Tibial nerve (tissue), 4 donors: ENCODE results near the gene TRIOBP.
A peak's percentile ranks its signal among the peaks of the same experiment; 100 is the strongest.

ENCODE experiments used
- CTCF ChIP-seq, 5 experiments: fragments of 200-600 bp in 3 of 5; fragments of 450-650 bp in 2 of 5; sonication (generic) in 3 of 5; IDR thresholded peaks; one replicate each; pipeline ENCODE4 v1.5.1; 2016 to 2019; ENCODE audit warnings: antibody characterized with exemption in 5 of 5, mild to moderate bottlenecking in 3 of 5, moderate library complexity in 2 of 5
- EP300 ChIP-seq, 2 donors: sonication (generic); formaldehyde crosslinking; IDR thresholded peaks; one replicate each; pipeline ENCODE4 v1.6.1; 2017; ENCODE audit warnings: antibody characterized with exemption in 2 of 2, mild to moderate bottlenecking in 1 of 2

GRCh38 chr22:37734964-37735451 is 38.2 kb downstream of the TRIOBP start:
- TF ChIP-seq CTCF (IDR thresholded peaks at IDR 0.05) (peak in 4 of 5 experiments; percentile 32 to 69 (median 49)), EP300 (IDR thresholded peaks at IDR 0.05) (no peak)
